ENCODE measurements around the gene CLTB. TPM values are rescaled to one million over a fixed set of nuclear protein-coding genes. Genes with fewer than 3 reads are reported as not detected.

Gene CLTB
- total RNA-seq, 1 experiment from 2014 or later = 34.5 TPM

- Histone ChIP-seq H3K79me2 (ENCODE audit: insufficient read depth, low read length) (no peaks in the 10 kb centered on the region), H2AK5ac (ENCODE audit: insufficient read length, low read length) (no peak overlapping the region), H2BK15ac (ENCODE audit: low read depth, low read length) (no peak overlapping the region), H3K23ac (ENCODE audit: insufficient read length, low read depth, low read length) (no peak overlapping the region), H2BK120ac (ENCODE audit: low read depth, low read length, poor library complexity, severe bottlenecking) (no peak overlapping the region), H2BK5ac (ENCODE audit: insufficient read length, low read length) (no peak overlapping the region), H3K79me1 (ENCODE audit: insufficient read depth, low read depth, low read length, poor library complexity, severe bottlenecking) (no peaks in the 10 kb centered on the region), H3K56ac (ENCODE audit: insufficient read length, low read depth, low read length) (no peak overlapping the region), H3K9me3 (ENCODE audit: control insufficient read depth, low read depth, low read length) (no peaks in the 10 kb centered on the region), H2BK12ac (ENCODE audit: insufficient read length, low read depth, low read length) (no peak overlapping the region), H3K9ac (ENCODE audit: extremely low read depth, insufficient read length, low read length) (no peak overlapping the region), H3K14ac (ENCODE audit: insufficient read depth, low read length) (no peak overlapping the region), H3K27ac (ENCODE audit: insufficient read length, low read depth, low read length) (no peak overlapping the region), H4K20me1 (ENCODE audit: control insufficient read depth, insufficient read depth, insufficient read length) (no peaks in the 10 kb centered on the region), H2AFZ (ENCODE audit: low read length) (no peak overlapping the region), H4K5ac (ENCODE audit: insufficient read length, low read depth, low read length) (no peak overlapping the region), H4K91ac (ENCODE audit: insufficient read length, low read depth, low read length) (no peak overlapping the region), H4K8ac (replicated peaks; ENCODE audit: insufficient read length, low read depth, low read length) (no peak overlapping the region), H2BK20ac (ENCODE audit: low read depth, low read length, poor library complexity, severe bottlenecking) (no peak overlapping the region), H3K4me1 (ENCODE audit: insufficient read depth, low read length) (no peaks in the 10 kb centered on the region), H3K4me2 (ENCODE audit: insufficient read depth, insufficient read length, low read length) (no peak overlapping the region), H3K18ac (ENCODE audit: insufficient read length, low read depth, low read length) (no peak overlapping the region), H3T11ph (ENCODE audit: low read length) (no peak overlapping the region), H3K27me3 (ENCODE audit: insufficient read depth, low read length) (no peaks in the 10 kb centered on the region; the same call in 1 of the 2 replicates), H3K4ac (ENCODE audit: low read depth, low read length) (no peak overlapping the region), H3K23me2 (ENCODE audit: insufficient read length, low read depth, low read length, poor library complexity, severe bottlenecking) (peaks cover under 1% of the 10 kb centered on the region)
- Mint-ChIP-seq H3K27me3 (ENCODE audit: low read depth) (peaks cover 26% of the 10 kb centered on the region), H3K9me3 (peaks cover 45 to 58% of the 10 kb centered on the region in 2 experiments), H3K4me3 (no peak overlapping the region), H3K4me1 (peaks cover 4 to 7% of the 10 kb centered on the region in 2 experiments; a peak in 3 of 4 replicates), H3K27ac (no peak overlapping the region), H3K36me3 (ENCODE audit: insufficient read depth in 1 of 3, low read depth in 3 of 3) (peaks cover 4 to 34% (median 23%) of the 10 kb centered on the region in 3 experiments; a peak in 6 of 7 replicates)
- TF ChIP-seq CTCF (conservative IDR thresholded peaks at IDR 0.05) = no peak
- no CpG with 5 or more reads among the region's 2 CpGs for WGBS (ENCODE audit: extremely low coverage, insufficient read length, low lambda C conversion rate)
- DNase-seq = no peak
Observed at GRCh38 chr5:176420972-176421544, 4.7 kb upstream of the CLTB start.

All from H9 (cell line).